ENCODE measurements around the gene PDZRN4. TPM values are rescaled to one million over a fixed set of nuclear protein-coding genes. Genes with fewer than 3 reads are reported as not detected.

Gene PDZRN4
- total RNA-seq, 1 experiment from 2014 or later: not detected

GRCh38 chr12:41213648-41214047 lies 25.5 kb downstream of the PDZRN4 start:
- no peak for DNase-seq

GRCh38 chr12:41217727-41218126 lies 29.6 kb downstream of the PDZRN4 start:
- no TSS peak for BruUV-seq (replicated peaks)

More at GRCh38 chr12:41213648-41214047, 25.5 kb downstream of the PDZRN4 start:
- TF ChIP-seq CTCF (IDR thresholded peaks at IDR 0.05; ENCODE audit: unreplicated experiment): no peak
- BruUV-seq (replicated peaks): no TSS peak
- H3K27me3 Mint-ChIP-seq (ENCODE audit: unreplicated experiment): no peaks in the 10 kb centered on the region
- CTCF ChIA-PET: interaction anchor here (0.7 kb wide), 1 partner anchor 879 kb away, joined by 6 read pairs; no protein-coding TSS in a partner anchor
- no peak overlapping the region for H3K4me3 Mint-ChIP-seq (ENCODE audit: low read depth, unreplicated experiment)
- H3K36me3 Mint-ChIP-seq (ENCODE audit: insufficient read depth, unreplicated experiment): no peaks in the 10 kb centered on the region
- no peaks in the 10 kb centered on the region for H3K4me1 Mint-ChIP-seq (ENCODE audit: low read depth, unreplicated experiment)
- H3K27ac Mint-ChIP-seq (ENCODE audit: unreplicated experiment): no peak overlapping the region
- intact Hi-C loops (cut with micrococcal nuclease; ENCODE audit: unreplicated experiment): no loop called here
- H3K9me3 Mint-ChIP-seq (ENCODE audit: low read depth, unreplicated experiment): no peaks in the 10 kb centered on the region

GRCh38 chr12:41220931-41221330 lies 32.8 kb downstream of the PDZRN4 start:
- BruUV-seq (replicated peaks): no TSS peak
- Mint-ChIP-seq H3K4me3 (ENCODE audit: low read depth, unreplicated experiment) (no peak overlapping the region), H3K4me1 (ENCODE audit: low read depth, unreplicated experiment) (no peaks in the 10 kb centered on the region), H3K9me3 (ENCODE audit: low read depth, unreplicated experiment) (no peaks in the 10 kb centered on the region), H3K36me3 (ENCODE audit: insufficient read depth, unreplicated experiment) (no peaks in the 10 kb centered on the region), H3K27me3 (ENCODE audit: unreplicated experiment) (no peaks in the 10 kb centered on the region), H3K27ac (ENCODE audit: unreplicated experiment) (no peak overlapping the region)
- CTCF ChIA-PET: no interaction called here
- intact Hi-C loops (cut with micrococcal nuclease; ENCODE audit: unreplicated experiment): no loop called here
- TF ChIP-seq CTCF (IDR thresholded peaks at IDR 0.05; ENCODE audit: unreplicated experiment): no peak
- no peak for DNase-seq

More at GRCh38 chr12:41217727-41218126, 29.6 kb downstream of the PDZRN4 start:
- no peak overlapping the region for H3K4me3 Mint-ChIP-seq (ENCODE audit: low read depth, unreplicated experiment)
- CTCF ChIA-PET: no interaction called here
- H3K27me3 Mint-ChIP-seq (ENCODE audit: unreplicated experiment): no peaks in the 10 kb centered on the region
- H3K27ac Mint-ChIP-seq (ENCODE audit: unreplicated experiment): no peak overlapping the region
- no peak for DNase-seq
- intact Hi-C loops (cut with micrococcal nuclease; ENCODE audit: unreplicated experiment): no loop called here
- TF ChIP-seq CTCF (IDR thresholded peaks at IDR 0.05; ENCODE audit: unreplicated experiment): no peak
- no peaks in the 10 kb centered on the region for H3K9me3 Mint-ChIP-seq (ENCODE audit: low read depth, unreplicated experiment)
- no peaks in the 10 kb centered on the region for H3K4me1 Mint-ChIP-seq (ENCODE audit: low read depth, unreplicated experiment)
- H3K36me3 Mint-ChIP-seq (ENCODE audit: insufficient read depth, unreplicated experiment): no peaks in the 10 kb centered on the region

- intact Hi-C loops (cut with micrococcal nuclease; ENCODE audit: unreplicated experiment): no loop called here
- no peaks in the 10 kb centered on the region for H3K4me1 Mint-ChIP-seq (ENCODE audit: low read depth, unreplicated experiment)
- CTCF ChIA-PET: no interaction called here
Observed at GRCh38 chr12:41221491-41221890, 33.4 kb downstream of the PDZRN4 start.

More at GRCh38 chr12:41221491-41221890, 33.4 kb downstream of the PDZRN4 start:
- Mint-ChIP-seq H3K4me3 (ENCODE audit: low read depth, unreplicated experiment) (no peak overlapping the region), H3K9me3 (ENCODE audit: low read depth, unreplicated experiment) (no peaks in the 10 kb centered on the region), H3K27ac (ENCODE audit: unreplicated experiment) (no peak overlapping the region), H3K27me3 (ENCODE audit: unreplicated experiment) (no peaks in the 10 kb centered on the region), H3K36me3 (ENCODE audit: insufficient read depth, unreplicated experiment) (no peaks in the 10 kb centered on the region)
- BruUV-seq (replicated peaks): no TSS peak
- no peak for DNase-seq
- TF ChIP-seq CTCF (IDR thresholded peaks at IDR 0.05; ENCODE audit: unreplicated experiment): no peak
